AG04450 (cell line): ENCODE results near the gene CHEK2. TPM values are rescaled to one million over a fixed set of nuclear protein-coding genes. Genes with fewer than 3 reads are reported as not detected.

Experiments
- CTCF ChIA-PET: fragments of 300-600, 350-600 bp; formaldehyde crosslinking; extraction: SDS; loops from one replicate; lab custom pipeline; 2022; ENCODE audit warnings: antibody characterized with exemption, inconsistent platforms; lab: Charles Lee
- POLR2A ChIA-PET: fragments of 350-600 bp; formaldehyde crosslinking; extraction: SDS; loops from one replicate; lab custom pipeline; 2021; ENCODE audit warnings: antibody characterized with exemption, inconsistent platforms; lab: Yijun Ruan, JAX
- DNase-seq: peaks from one replicate; pipeline ENCODE4 v3.0.0-alpha.2; 2011; ENCODE audit warnings: low read depth, low spot score
- H3K27ac ChIP-seq: one replicate; pipeline ENCODE4 v1.5.1; 2012; ENCODE audit warnings: low read depth, low read length, control low read depth
- H3K27me3 ChIP-seq: one replicate; pipeline ENCODE4 v1.6.0; 2012; ENCODE audit warnings: low read length; ENCODE audit not compliant: control insufficient read depth, insufficient read depth
- H3K4me3 ChIP-seq: 2 replicates; pipeline ENCODE4 v1.5.1; 2011; ENCODE audit warnings: mild to moderate bottlenecking, low read depth, low read length, control low read depth
- H3K9me3 ChIP-seq: 2 replicates; pipeline ENCODE4 v1.5.1; 2012; ENCODE audit warnings: low read length; ENCODE audit not compliant: control insufficient read depth, insufficient read depth
- CTCF ChIP-seq: IDR thresholded peaks from 2 replicates; pipeline ENCODE4 v1.5.1; 2011; ENCODE audit warnings: low read depth, low read length, control low read depth, inconsistent platforms
- polyA plus RNA-seq: library from polyadenylated mRNA; depleted of rRNA; stranded (reverse); fragments of >200 nt; gene quantifications from 2 replicates; pipeline ENCODE4 v1.2.3, GENCODE V29; 2011

The CHEK2 gene
- polyA plus RNA-seq, 1 experiment: 19.5 TPM

- no peak overlapping the region for H3K4me3 ChIP-seq
- DNase-seq: no peak
- POLR2A ChIA-PET: interaction anchor here (0.6 kb wide), 1 partner anchor 14 kb away, joined by 3 read pairs; no protein-coding TSS in a partner anchor
- H3K9me3 ChIP-seq: no peaks in the 10 kb centered on the region
- CTCF ChIA-PET: no interaction called here
- H3K27ac ChIP-seq: no peak overlapping the region
- no peak for TF ChIP-seq CTCF
- no peaks in the 10 kb centered on the region for H3K27me3 ChIP-seq
These were observed 13.6 kb downstream of the CHEK2 start for GRCh38 chr22:28728002-28728401.

- POLR2A ChIA-PET: no interaction called here
- CTCF ChIA-PET: no interaction called here
- no peak for DNase-seq
- no peaks in the 10 kb centered on the region; the same call in 1 of the 2 replicates for H3K9me3 ChIP-seq
- no peaks in the 10 kb centered on the region for H3K27me3 ChIP-seq
- no peak overlapping the region for H3K4me3 ChIP-seq
- TF ChIP-seq CTCF: no peak
- H3K27ac ChIP-seq: no peak overlapping the region
These were observed 23.6 kb downstream of the CHEK2 start for GRCh38 chr22:28718044-28718443.

GRCh38 chr22:28716686-28717085 lies 24.9 kb downstream of the CHEK2 start:
- Histone ChIP-seq H3K27me3 (no peaks in the 10 kb centered on the region), H3K27ac (no peak overlapping the region), H3K4me3 (no peak overlapping the region), H3K9me3 (no peaks in the 10 kb centered on the region; the same call in 1 of the 2 replicates)
- ChIA-PET CTCF (no interaction called here), POLR2A (interaction anchor here (0.6 kb wide), 1 partner anchor 34 kb away, joined by 3 read pairs; no protein-coding TSS in a partner anchor)
- TF ChIP-seq CTCF: no peak
- DNase-seq: no peak

- no peak overlapping the region for H3K4me3 ChIP-seq
- H3K9me3 ChIP-seq: no peaks in the 10 kb centered on the region; the same call in 1 of the 2 replicates
- ChIA-PET POLR2A (no interaction called here), CTCF (no interaction called here)
- no peak for TF ChIP-seq CTCF
- H3K27ac ChIP-seq: no peak overlapping the region
- H3K27me3 ChIP-seq: no peaks in the 10 kb centered on the region
- DNase-seq: no peak
These were observed 26.0 kb downstream of the CHEK2 start for GRCh38 chr22:28715611-28716010.

DNA sequence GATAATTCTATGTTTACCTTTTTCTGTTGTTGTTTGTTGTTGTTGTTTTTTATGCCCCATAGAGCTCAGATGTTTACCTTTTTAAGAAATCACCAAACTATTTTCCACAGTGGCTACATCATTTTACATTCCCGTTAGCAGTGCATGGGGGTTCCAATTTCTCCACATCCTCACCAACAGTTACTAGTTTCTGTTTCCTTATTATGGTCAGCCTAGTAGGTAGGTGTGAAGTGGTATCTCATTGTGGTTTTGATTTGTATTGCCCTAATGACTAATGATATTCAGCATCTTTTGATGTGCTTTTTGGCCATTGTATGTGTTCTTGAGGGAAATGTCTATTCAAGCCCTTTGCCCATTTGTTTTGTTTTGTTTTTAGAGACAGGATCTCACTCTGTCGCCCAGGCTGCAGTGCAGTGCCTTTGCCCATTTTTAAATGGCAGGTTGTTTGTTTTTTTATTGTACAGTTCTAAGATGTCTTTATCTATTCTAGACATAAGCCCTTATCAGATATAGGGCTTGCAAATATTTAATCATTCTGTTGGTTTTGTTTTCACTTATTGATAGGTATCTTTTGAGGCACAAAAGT lies 27.5 kb downstream of the CHEK2 start:
- ChIA-PET POLR2A (interaction anchor here (0.6 kb wide), 1 partner anchor 70 kb away, joined by 5 read pairs; no protein-coding TSS in a partner anchor), CTCF (no interaction called here)
- Histone ChIP-seq H3K27ac (no peak overlapping the region), H3K9me3 (no peaks in the 10 kb centered on the region; the same call in 1 of the 2 replicates), H3K4me3 (no peak overlapping the region), H3K27me3 (no peaks in the 10 kb centered on the region)
- TF ChIP-seq CTCF: no peak
- no peak for DNase-seq
